GM18498 (cell line): ENCODE data around the gene PRAMEF10.
"Not testable (repeated sequence)": the region's sequence is repeated elsewhere in the genome, so short reads cannot be mapped to it uniquely, and the experiment has no call there.

Experiments used
- ATAC-seq: cut with Tn5 transposase; IDR thresholded peaks from one replicate; pipeline ENCODE4 v1.9.1; 2021; ENCODE audit warnings: mild to moderate bottlenecking, moderate library complexity; ENCODE audit not compliant: unreplicated experiment

Gene PRAMEF10

GRCh38 chr1:12898170-12898569 lies at the start of gene PRAMEF10:
Gene PRAMEF10 (minus strand): TSS chr1:12898270. CDS start chr1:12895847, 2,423 bp downstream.
- not testable (repeated sequence) for ATAC-seq

GRCh38 chr1:12947480-12947879 lies 49.4 kb upstream of the PRAMEF10 start, which contains the start of gene PRAMEF6:
Gene PRAMEF6 (minus strand): TSS chr1:12947580. CDS start chr1:12942518, 5,062 bp downstream.
- ATAC-seq: not testable (repeated sequence)

- not testable (repeated sequence) for ATAC-seq
Measured at GRCh38 chr1:12924368-12924767, 26.3 kb upstream of the PRAMEF10 start.

GRCh38 chr1:12921749-12922148 lies 23.7 kb upstream of the PRAMEF10 start:
- ATAC-seq: not testable (repeated sequence)

GRCh38 chr1:12916310-12916709 lies 18.2 kb upstream of the PRAMEF10 start, which contains the start of gene PRAMEF7:
Gene PRAMEF7 (plus strand): TSS chr1:12916610. CDS start chr1:12917693, 1,083 bp downstream.
- not testable (repeated sequence) for ATAC-seq

GRCh38 chr1:12903793-12904572 lies 5.9 kb upstream of the PRAMEF10 start:
- ATAC-seq: not testable (repeated sequence)

- not testable (repeated sequence) for ATAC-seq
Measured at GRCh38 chr1:12899186-12899585, 1.1 kb upstream of the PRAMEF10 start.

GRCh38 chr1:12886101-12886500 lies 12.0 kb downstream of the PRAMEF10 start, which contains the start of gene PRAMEF4:
Gene PRAMEF4 (minus strand): TSS chr1:12886201. CDS start chr1:12883394, 2,807 bp downstream.
- not testable (repeated sequence) for ATAC-seq

- not testable (repeated sequence) for ATAC-seq
Measured at GRCh38 chr1:12878453-12878852, 19.6 kb downstream of the PRAMEF10 start.

- not testable (repeated sequence) for ATAC-seq
Measured at GRCh38 chr1:12863131-12863880, 34.8 kb downstream of the PRAMEF10 start.

GRCh38 chr1:12856786-12857185 lies 41.3 kb downstream of the PRAMEF10 start, which contains the start of gene PRAMEF2:
Gene PRAMEF2 (plus strand): TSS chr1:12857086. CDS start chr1:12859010, 1,924 bp downstream.
- not testable (repeated sequence) for ATAC-seq

GRCh38 chr1:12851779-12852178 lies 46.3 kb downstream of the PRAMEF10 start:
- no peak for ATAC-seq

- not testable (repeated sequence) for ATAC-seq
Measured at GRCh38 chr1:12848620-12849019, 49.5 kb downstream of the PRAMEF10 start, which contains the start of gene HNRNPCL1. Gene HNRNPCL1 (minus strand): TSS chr1:12848720. CDS start chr1:12848289, 431 bp downstream.
